Neutrophil (primary cell): Measurements from ENCODE around the gene DCDC1.

Experiments used
- H3K27ac ChIP-seq: fragments of 200-600 bp; sonication (generic); 2 replicates; pipeline ENCODE4 v1.5.1; 2016; ENCODE audit warnings: mild to moderate bottlenecking, moderate library complexity
- H3K27me3 ChIP-seq: fragments of 200-600 bp; sonication (generic); 2 replicates; pipeline ENCODE4 v1.6.0; 2016; ENCODE audit warnings: mild to moderate bottlenecking
- H3K36me3 ChIP-seq: fragments of 200-600 bp; sonication (generic); 2 replicates; pipeline ENCODE4 v1.5.1; 2017
- H3K4me1 ChIP-seq, 2 experiments: fragments of 200-600 bp in 1 of 2; sonication (generic) in 1 of 2; 1 replicate in 1 of 2; 2 replicates in 1 of 2; pipeline versions ENCODE4 v1.5.1 to v1.6.1; 2013 to 2016; ENCODE audit warnings: low read depth in 1 of 2, low read length in 1 of 2, mild to moderate bottlenecking in 1 of 2, moderate library complexity in 1 of 2; ENCODE audit not compliant: control insufficient read depth in 1 of 2, insufficient read depth in 1 of 2
- H3K4me3 ChIP-seq, 2 experiments: fragments of 200-600 bp in 1 of 2; sonication (generic) in 1 of 2; 1 replicate in 1 of 2; 2 replicates in 1 of 2; pipeline ENCODE4 v1.5.1; 2013 to 2016; ENCODE audit warnings: low read depth in 1 of 2, low read length in 1 of 2, mild to moderate bottlenecking in 1 of 2, moderate library complexity in 1 of 2
- H3K9me3 ChIP-seq: fragments of 200-600 bp; sonication (generic); 2 replicates; pipeline ENCODE4 v1.5.1; 2016
- TF ChIP-seq, protein P1 (sequence below): fragments of 200-600 bp; sonication (generic); IDR thresholded peaks from 2 replicates; pipeline ENCODE4 v1.5.1; 2016; ENCODE audit warnings: antibody characterized with exemption

DCDC1 gene

GRCh38 chr11:31102875-31103274 lies 266.7 kb downstream of the DCDC1 start:
- Histone ChIP-seq H3K4me3 (no peak overlapping the region), H3K36me3 (no peaks in the 10 kb centered on the region), H3K9me3 (no peaks in the 10 kb centered on the region), H3K27ac (no peak overlapping the region), H3K4me1 (no peaks in the 10 kb centered on the region), H3K27me3 (no peaks in the 10 kb centered on the region)
- TF ChIP-seq, protein P1, sequence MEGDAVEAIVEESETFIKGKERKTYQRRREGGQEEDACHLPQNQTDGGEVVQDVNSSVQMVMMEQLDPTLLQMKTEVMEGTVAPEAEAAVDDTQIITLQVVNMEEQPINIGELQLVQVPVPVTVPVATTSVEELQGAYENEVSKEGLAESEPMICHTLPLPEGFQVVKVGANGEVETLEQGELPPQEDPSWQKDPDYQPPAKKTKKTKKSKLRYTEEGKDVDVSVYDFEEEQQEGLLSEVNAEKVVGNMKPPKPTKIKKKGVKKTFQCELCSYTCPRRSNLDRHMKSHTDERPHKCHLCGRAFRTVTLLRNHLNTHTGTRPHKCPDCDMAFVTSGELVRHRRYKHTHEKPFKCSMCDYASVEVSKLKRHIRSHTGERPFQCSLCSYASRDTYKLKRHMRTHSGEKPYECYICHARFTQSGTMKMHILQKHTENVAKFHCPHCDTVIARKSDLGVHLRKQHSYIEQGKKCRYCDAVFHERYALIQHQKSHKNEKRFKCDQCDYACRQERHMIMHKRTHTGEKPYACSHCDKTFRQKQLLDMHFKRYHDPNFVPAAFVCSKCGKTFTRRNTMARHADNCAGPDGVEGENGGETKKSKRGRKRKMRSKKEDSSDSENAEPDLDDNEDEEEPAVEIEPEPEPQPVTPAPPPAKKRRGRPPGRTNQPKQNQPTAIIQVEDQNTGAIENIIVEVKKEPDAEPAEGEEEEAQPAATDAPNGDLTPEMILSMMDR = no peak

GRCh38 chr11:31102316-31102715 lies 267.2 kb downstream of the DCDC1 start:
- TF ChIP-seq, protein P1 = no peak
- H3K4me3 ChIP-seq = no peak overlapping the region
- H3K36me3 ChIP-seq = no peaks in the 10 kb centered on the region
- no peaks in the 10 kb centered on the region for H3K27me3 ChIP-seq
- H3K27ac ChIP-seq = no peak overlapping the region
- no peaks in the 10 kb centered on the region for H3K4me1 ChIP-seq
- no peaks in the 10 kb centered on the region for H3K9me3 ChIP-seq

- TF ChIP-seq, protein P1 = no peak
- Histone ChIP-seq H3K4me3 (no peak overlapping the region), H3K4me1 (no peaks in the 10 kb centered on the region), H3K27me3 (no peaks in the 10 kb centered on the region), H3K27ac (no peak overlapping the region), H3K36me3 (no peaks in the 10 kb centered on the region), H3K9me3 (no peaks in the 10 kb centered on the region)
Measured at GRCh38 chr11:31096191-31096805, 273.2 kb downstream of the DCDC1 start.

DNA sequence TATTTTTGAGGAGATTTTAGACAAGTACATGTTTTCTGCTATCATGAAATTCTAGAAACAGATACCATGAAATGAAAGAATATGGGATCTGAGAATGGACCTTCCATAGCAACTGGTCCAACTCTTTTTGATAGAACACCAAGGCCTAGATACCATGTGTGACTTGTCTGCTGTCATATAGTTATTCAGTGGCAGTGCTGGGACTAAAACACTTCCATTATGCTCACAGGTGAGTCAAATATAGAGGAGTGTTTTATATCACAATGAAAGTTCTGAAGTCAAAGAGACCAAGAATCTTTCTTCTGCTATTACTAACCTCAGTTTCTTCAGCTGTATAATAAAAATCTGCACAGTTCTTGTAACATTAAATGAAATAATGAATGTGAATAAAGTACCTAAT lies 276.9 kb downstream of the DCDC1 start:
- H3K4me1 ChIP-seq = no peaks in the 10 kb centered on the region
- TF ChIP-seq, protein P1 = no peak
- H3K36me3 ChIP-seq = no peaks in the 10 kb centered on the region
- no peak overlapping the region for H3K27ac ChIP-seq
- no peaks in the 10 kb centered on the region for H3K27me3 ChIP-seq
- H3K4me3 ChIP-seq = no peak overlapping the region
- no peaks in the 10 kb centered on the region for H3K9me3 ChIP-seq

DNA sequence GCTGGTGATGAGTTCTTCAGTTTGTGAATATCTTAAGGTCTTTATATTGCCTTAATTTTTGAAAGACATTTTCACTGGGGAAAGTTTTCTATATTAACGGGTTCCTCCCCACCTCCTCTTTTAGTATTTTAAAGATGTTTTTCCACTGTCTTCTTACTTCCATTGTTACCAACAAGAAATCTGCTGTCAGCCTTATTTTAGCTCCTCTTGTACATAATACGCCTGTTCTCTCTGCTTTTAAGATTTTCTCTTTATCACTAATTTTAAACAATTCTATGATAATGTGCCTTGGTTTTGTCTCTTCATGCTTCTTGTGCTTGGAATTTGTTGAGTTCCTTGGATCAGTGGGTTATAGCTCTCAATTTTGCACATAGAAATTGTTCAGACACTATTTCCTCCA lies 280.4 kb downstream of the DCDC1 start:
- Histone ChIP-seq H3K4me3 (no peak overlapping the region), H3K27ac (no peak overlapping the region), H3K36me3 (no peaks in the 10 kb centered on the region), H3K27me3 (no peaks in the 10 kb centered on the region), H3K9me3 (no peaks in the 10 kb centered on the region), H3K4me1 (no peaks in the 10 kb centered on the region)
- TF ChIP-seq, protein P1 = no peak
